K562 (cell line): ENCODE measurements around the gene MAK. TPM values are rescaled to one million over a fixed set of nuclear protein-coding genes. Genes with fewer than 3 reads are reported as not detected.
"Not testable (repeated sequence)": the region's sequence is repeated elsewhere in the genome, so short reads cannot be mapped to it uniquely, and the experiment has no call there.

Experiments used
- ATAC-seq: fragments of 200-7000 bp; cut with Tn5 transposase; 3 replicates; pipeline ENCODE4 v1.9.1; 2020; ENCODE audit warnings: moderate library complexity
- BruUV-seq: library from RNA; stranded (reverse); fragments of 400-500 nt; replicated peaks from 2 replicates; lab custom pipeline; 2021; lab: Mats Ljungman, UMichigan
- CTCF ChIA-PET: fragments of 300-600 bp; formaldehyde crosslinking; extraction: SDS; loops from one replicate; lab custom pipeline; 2021; ENCODE audit warnings: low intra/inter-chr PET ratio; lab: Yijun Ruan, JAX
- POLR2A ChIA-PET: fragments of 300-600, 350-650 bp; sonication (Branson Sonifier 250); formaldehyde crosslinking; extraction: SDS; loops from one replicate; lab custom pipeline; 2021; ENCODE audit warnings: antibody characterized with exemption, inconsistent platforms; lab: Yijun Ruan, JAX
- DNase-seq, 4 experiments: peaks; one replicate each; pipeline versions ENCODE4 v3.0.0 to v3.0.0-alpha.2; 2011 to 2018; ENCODE audit warnings: low spot score in 3 of 4, mixed read lengths in 3 of 4; ENCODE audit errors: extremely low read depth in 1 of 4
- FAIRE-seq: peaks from 2 replicates; lab custom pipeline; 2011; peaks lifted over from hg19 to GRCh38; lab: Jason Lieb, UNC
- H2AFZ ChIP-seq: 2 replicates; pipeline ENCODE4 v1.6.0; 2011; ENCODE audit warnings: low read depth, low read length, control low read depth, inconsistent platforms
- H3K27ac ChIP-seq: fragments of 200-600 bp; 3 replicates; pipeline ENCODE4 v1.8.0; 2011; ENCODE audit warnings: low read depth, mild to moderate bottlenecking, control low read depth, inconsistent platforms, low read length, moderate library complexity, mixed read lengths; ENCODE audit errors: extremely low read depth
- H3K27me3 ChIP-seq, 2 experiments: fragments of 300-600 bp in 1 of 2; 2 replicates in 1 of 2; 3 replicates in 1 of 2; pipeline versions ENCODE4 v1.6.0 to v1.8.0; 2011; ENCODE audit warnings: inconsistent platforms in 2 of 2, low read length in 2 of 2, mild to moderate bottlenecking in 1 of 2, mixed read lengths in 1 of 2, moderate library complexity in 1 of 2; ENCODE audit not compliant: control insufficient read depth in 2 of 2, insufficient read depth in 2 of 2
- H3K36me3 ChIP-seq: fragments of 300-600 bp; 3 replicates; pipeline ENCODE4 v1.8.0; 2011; ENCODE audit warnings: mild to moderate bottlenecking, low read length, inconsistent platforms; ENCODE audit not compliant: control insufficient read depth, insufficient read depth
- H3K4me1 ChIP-seq, 2 experiments: fragments of 200-600 bp in 1 of 2; replicated peaks in 1 of 2; 2 replicates in 1 of 2; 3 replicates in 1 of 2; pipeline versions ENCODE4 v1.5.1 to v1.8.0; 2011; ENCODE audit warnings: inconsistent platforms in 2 of 2, low read length in 2 of 2, mild to moderate bottlenecking in 1 of 2, mixed read lengths in 1 of 2, moderate library complexity in 1 of 2; ENCODE audit not compliant: control insufficient read depth in 2 of 2, insufficient read depth in 2 of 2
- H3K4me2 ChIP-seq: 2 replicates; pipeline ENCODE4 v1.6.1; 2011; ENCODE audit warnings: low read length, control low read depth, inconsistent platforms, mixed read lengths; ENCODE audit not compliant: insufficient read depth
- H3K4me3 ChIP-seq: fragments of 200-600 bp; sonication (generic), shearing (Covaris generic); 2 replicates; pipeline ENCODE4 v1.5.1; 2016; ENCODE audit warnings: control low read depth, inconsistent platforms
- H3K79me2 ChIP-seq: fragments of 200-600 bp; 3 replicates; pipeline ENCODE4 v1.8.0; 2011; ENCODE audit warnings: low read length, inconsistent platforms; ENCODE audit not compliant: control insufficient read depth, insufficient read depth
- H3K9ac ChIP-seq, 2 experiments: 2 replicates each; pipeline versions ENCODE4 v1.6.0 to v1.6.1; 2011; ENCODE audit warnings: low read depth in 2 of 2, low read length in 2 of 2, control low read depth in 1 of 2, inconsistent platforms in 1 of 2, mild to moderate bottlenecking in 1 of 2, mixed read lengths in 1 of 2; ENCODE audit not compliant: insufficient read depth in 1 of 2
- H3K9me1 ChIP-seq: one replicate; pipeline ENCODE4 v1.6.0; 2011; ENCODE audit warnings: inconsistent platforms, mild to moderate bottlenecking, low read length, moderate library complexity; ENCODE audit not compliant: control insufficient read depth, insufficient read depth
- H3K9me3 ChIP-seq: replicated peaks from 2 replicates; pipeline ENCODE4 v1.5.1; 2011; ENCODE audit warnings: low read depth, low read length, inconsistent platforms; ENCODE audit not compliant: control insufficient read depth, insufficient read depth
- H4K20me1 ChIP-seq: replicated peaks from 2 replicates; pipeline ENCODE4 v1.6.1; 2011; ENCODE audit warnings: low read length, inconsistent platforms, mixed read lengths; ENCODE audit not compliant: control insufficient read depth, insufficient read depth
- CC2D1A ChIP-seq: fragments of 450-650 bp; IDR thresholded peaks from 2 replicates; pipeline ENCODE4 v1.6.1; 2017; ENCODE audit warnings: mild to moderate bottlenecking
- FOXA3 ChIP-seq, 2 experiments: fragments of 450-650 bp in 1 of 2; sonication (generic) in 1 of 2; formaldehyde crosslinking; IDR thresholded peaks in 1 of 2; conservative IDR thresholded peaks in 1 of 2; 2 replicates each; pipeline versions ENCODE4 v1.4.0 to v1.8.0; 2020 to 2022; ENCODE audit warnings: mild to moderate bottlenecking in 2 of 2, missing genetic modification reagents in 1 of 2
- NFYB ChIP-seq: IDR thresholded peaks from 2 replicates; pipeline ENCODE4 v1.6.1; 2011; ENCODE audit warnings: mild to moderate bottlenecking, moderate library complexity; ENCODE audit not compliant: insufficient read length; ENCODE audit errors: extremely low read depth
- POLR2A ChIP-seq: fragments of 450-650 bp; conservative IDR thresholded peaks from 2 replicates; pipeline ENCODE4 v1.6.1; 2016
- RBM25 ChIP-seq: fragments of 200-400 bp; formaldehyde crosslinking; IDR thresholded peaks from 2 replicates; pipeline ENCODE4 v1.6.1; 2018; ENCODE audit warnings: low read length, low read depth, moderate library complexity; ENCODE audit not compliant: severe bottlenecking
- SRF ChIP-seq, 2 experiments: fragments of 250-450, 450-650 bp in 1 of 2; sonication (Bioruptor Pico) in 1 of 2; sonication (generic) in 1 of 2; formaldehyde crosslinking; IDR thresholded peaks; 2 replicates each; pipeline versions ENCODE4 v1.5.0 to v1.5.1; 2020 to 2022; ENCODE audit warnings: mild to moderate bottlenecking in 1 of 2, missing genetic modification reagents in 1 of 2
- SUPT5H ChIP-seq: fragments of 450-650 bp; IDR thresholded peaks from 2 replicates; pipeline ENCODE4 v1.6.1; 2016
- TBP ChIP-seq: optimal IDR thresholded peaks from 2 replicates; pipeline ENCODE3; 2011; ENCODE audit warnings: low read depth, low read length, improper control_type of control experiment
- WGBS: fragments of 100-300 bp; shearing (Covaris generic); methylation state at CpG from one replicate; pipeline ENCODE4 v1.1.6; 2016; ENCODE audit warnings: low coverage, mixed read lengths; ENCODE audit not compliant: insufficient coverage; ENCODE audit errors: missing lambda C conversion rate; 5-methylcytosine and 5-hydroxymethylcytosine counted together
- in situ Hi-C: fragments of 300-500 bp; cut with MboI; formaldehyde crosslinking; loops from 4 replicates; pipeline ENCODE4 v1.15.0; 2018; ENCODE audit warnings: inconsistent platforms, mixed read lengths
- intact Hi-C: fragments of 100-400 bp; cut with micrococcal nuclease; formaldehyde crosslinking; loops from 2 replicates; pipeline ENCODE4 v1.14.2; 2022
- polyA plus RNA-seq, 8 experiments: library from polyadenylated mRNA; depleted of rRNA in 4 of 8; stranded (reverse) in 5 of 8; unstranded in 3 of 8; fragments of >200 nt; fragmentation: Nextera tagmentation in 2 of 8; fragmentation: Illumina TruSeq in 1 of 8; extraction: Ambion mirVana in 2 of 8; extraction: Trizol in 1 of 8; gene quantifications; 2 replicates each; pipeline versions ENCODE4 v1.2.1 to v1.2.3, GENCODE V29; 2011 to 2014; ENCODE audit warnings: inconsistent platforms in 1 of 8, missing spikeins in 1 of 8
- total RNA-seq, 7 experiments: library from RNA; depleted of rRNA in 6 of 7; stranded (reverse); fragments of >200 nt in 6 of 7; fragmentation: Illumina TruSeq in 2 of 7; extraction: Trizol in 2 of 7; gene quantifications; 2 replicates each; pipeline versions ENCODE4 v1.2.1 to v1.2.3, GENCODE V29; 2011 to 2021; ENCODE audit warnings: low replicate concordance in 1 of 7
- TF ChIP-seq, protein P1 (sequence below): fragments of 450-650 bp; IDR thresholded peaks from 2 replicates; pipeline ENCODE4 v1.6.1; 2016; ENCODE audit warnings: mild to moderate bottlenecking

Gene MAK
- total and polyA plus RNA-seq, 9 of the 15 experiments (the other 6 are each of a cell fraction or from before 2014, with no cell fraction given) = 0.25 to 1.1 (median 0.53) TPM

DNA sequence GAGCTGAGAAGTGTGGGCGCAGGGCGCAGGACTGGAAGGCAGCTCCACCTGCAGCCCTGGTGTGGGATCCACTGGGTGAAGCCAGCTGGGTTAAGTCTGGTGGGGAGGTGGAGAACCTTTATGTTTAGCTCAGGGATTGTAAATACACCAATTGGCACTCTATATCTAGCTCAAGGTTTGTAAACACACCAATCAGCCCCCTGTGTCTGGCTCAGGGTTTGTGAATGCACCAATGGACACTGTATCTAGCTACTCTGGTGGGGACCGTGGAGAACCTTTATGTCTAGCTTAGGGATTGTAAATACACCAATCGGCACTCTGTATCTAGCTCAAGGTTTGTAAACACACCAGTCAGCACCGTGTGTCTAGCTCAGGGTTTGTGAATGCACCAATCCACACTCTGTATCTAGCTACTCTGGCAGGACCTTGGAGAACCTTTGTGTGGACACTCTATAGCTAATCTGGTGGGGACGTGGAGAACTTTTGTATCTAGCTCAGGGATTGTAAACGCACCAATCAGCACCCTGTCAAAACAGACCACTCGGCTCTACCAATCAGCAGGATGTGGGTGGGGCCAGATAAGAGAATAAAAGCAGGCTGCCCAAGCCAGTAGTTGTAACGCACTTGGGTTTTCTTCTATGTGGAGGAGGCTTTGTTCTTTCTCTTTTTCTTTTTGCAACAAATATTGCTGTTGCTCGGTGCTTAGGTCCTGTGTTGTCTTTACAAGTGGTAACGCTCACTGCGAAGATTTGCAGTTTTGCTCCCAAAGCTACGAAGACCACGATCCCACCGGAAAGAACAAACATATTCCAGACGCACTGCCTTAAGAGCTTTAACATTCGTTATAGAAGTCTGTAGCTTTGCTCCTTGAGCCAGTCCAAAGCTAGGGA is 117.1 kb downstream of the MAK start:
- CTCF ChIA-PET, DNase-seq, H3K27me3 ChIP-seq, H4K20me1 ChIP-seq, FAIRE-seq, in situ Hi-C loops, H3K4me3 ChIP-seq, ATAC-seq, intact Hi-C loops, BruUV-seq, H3K9ac ChIP-seq, H3K9me1 ChIP-seq: not testable (repeated sequence)
- POLR2A ChIA-PET = interaction anchor here (1.0 to 1.4 kb wide), 4 partner anchors 11 to 26 kb away, joined by 3 to 6 read pairs (median 4); partner anchors contain the start of genes C6orf52 and PAK1IP1
- Histone ChIP-seq H3K9me3 (peaks cover 13% of the 10 kb centered on the region), H3K36me3 (peaks cover 16% of the 10 kb centered on the region; the same call in 2 of the 3 replicates), H3K4me2 (0 out of 2 replicates have a peak overlapping the region, but pooled peaks have one; percentile 8), H3K79me2 (peaks cover 35% of the 10 kb centered on the region), H2AFZ (peak overlapping the region; percentile 90), H3K4me1 (peaks cover 31 to 37% of the 10 kb centered on the region in 2 experiments), H3K27ac (peak overlapping the region; percentile 46)
- peak; percentile 44; the same call in 1 of the 2 replicates for TF ChIP-seq CC2D1A
- TF ChIP-seq, protein P1, sequence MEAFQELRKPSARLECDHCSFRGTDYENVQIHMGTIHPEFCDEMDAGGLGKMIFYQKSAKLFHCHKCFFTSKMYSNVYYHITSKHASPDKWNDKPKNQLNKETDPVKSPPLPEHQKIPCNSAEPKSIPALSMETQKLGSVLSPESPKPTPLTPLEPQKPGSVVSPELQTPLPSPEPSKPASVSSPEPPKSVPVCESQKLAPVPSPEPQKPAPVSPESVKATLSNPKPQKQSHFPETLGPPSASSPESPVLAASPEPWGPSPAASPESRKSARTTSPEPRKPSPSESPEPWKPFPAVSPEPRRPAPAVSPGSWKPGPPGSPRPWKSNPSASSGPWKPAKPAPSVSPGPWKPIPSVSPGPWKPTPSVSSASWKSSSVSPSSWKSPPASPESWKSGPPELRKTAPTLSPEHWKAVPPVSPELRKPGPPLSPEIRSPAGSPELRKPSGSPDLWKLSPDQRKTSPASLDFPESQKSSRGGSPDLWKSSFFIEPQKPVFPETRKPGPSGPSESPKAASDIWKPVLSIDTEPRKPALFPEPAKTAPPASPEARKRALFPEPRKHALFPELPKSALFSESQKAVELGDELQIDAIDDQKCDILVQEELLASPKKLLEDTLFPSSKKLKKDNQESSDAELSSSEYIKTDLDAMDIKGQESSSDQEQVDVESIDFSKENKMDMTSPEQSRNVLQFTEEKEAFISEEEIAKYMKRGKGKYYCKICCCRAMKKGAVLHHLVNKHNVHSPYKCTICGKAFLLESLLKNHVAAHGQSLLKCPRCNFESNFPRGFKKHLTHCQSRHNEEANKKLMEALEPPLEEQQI = 0 out of 2 replicates have a peak, but pooled peaks have one; percentile 37
- peak; percentile 14 for TF ChIP-seq RBM25
- peak; percentile 80 for TF ChIP-seq NFYB
- peak; percentile 39; the same call in 1 of the 2 replicates for TF ChIP-seq SUPT5H
- TF ChIP-seq FOXA3 (CRISPR knock-in tag; conservative IDR thresholded peaks at IDR 0.05 in 1 of 2, IDR thresholded peaks at IDR 0.05 in 1 of 2) = 0 out of 4 replicates have a peak, but pooled peaks of 1 of the 2 experiments have one; percentile 15
- 0 out of 4 replicates have a peak, but pooled peaks of 1 of the 2 experiments have one; percentile 18 for TF ChIP-seq SRF (CRISPR knock-in tag; IDR thresholded peaks at IDR 0.05)
- peak; percentile 77 for TF ChIP-seq POLR2A
- TF ChIP-seq TBP = peak; percentile 38
- WGBS = 88% methylated on average over 17 of the region's 17 CpGs
